Lung (tissue), 12 donors: ENCODE data around the gene SND1. TPM values are rescaled to one million over a fixed set of nuclear protein-coding genes. Genes with fewer than 3 reads are reported as not detected.

Experiments used
- ATAC-seq: fragments of 200-7000 bp; cut with Tn5 transposase; one replicate; pipeline ENCODE4 v1.9.1; 2020; ENCODE audit warnings: moderate number of reproducible peaks; ENCODE audit not compliant: insufficient read depth, low FRiP score
- DNase-seq, 3 donors: peaks; one replicate each; pipeline ENCODE4 v3.0.0-alpha.2; 2013 to 2017
- H3K27ac ChIP-seq, 2 donors: one replicate each; pipeline ENCODE4 v1.5.1; 2013; ENCODE audit warnings: mild to moderate bottlenecking in 2 of 2, moderate library complexity in 2 of 2, control low read depth in 1 of 2, inconsistent platforms in 1 of 2, low read depth in 1 of 2, low read length in 1 of 2
- H3K27me3 ChIP-seq, 3 donors: one replicate each; pipeline ENCODE4 v1.5.1; 2013; ENCODE audit warnings: low read length in 2 of 3; ENCODE audit not compliant: control insufficient read depth in 3 of 3, insufficient read depth in 3 of 3
- H3K36me3 ChIP-seq, 4 donors: one replicate each; pipeline ENCODE4 v1.5.1; 2013; ENCODE audit warnings: low read length in 4 of 4, mild to moderate bottlenecking in 1 of 4, moderate library complexity in 1 of 4; ENCODE audit not compliant: control insufficient read depth in 4 of 4, insufficient read depth in 4 of 4
- H3K4me1 ChIP-seq, 5 donors: one replicate each; pipeline ENCODE4 v1.5.1; 2013; ENCODE audit warnings: low read length in 5 of 5, mild to moderate bottlenecking in 2 of 5, moderate library complexity in 1 of 5; ENCODE audit not compliant: control insufficient read depth in 5 of 5, insufficient read depth in 5 of 5
- H3K4me3 ChIP-seq: one replicate; pipeline ENCODE4 v1.5.1; 2013; ENCODE audit warnings: mild to moderate bottlenecking, control low read depth, moderate library complexity
- H3K9ac ChIP-seq, 2 donors: one replicate each; pipeline ENCODE4 v1.5.1; 2013; ENCODE audit warnings: low read length in 2 of 2, control low read depth in 1 of 2; ENCODE audit not compliant: insufficient read depth in 1 of 2
- H3K9me3 ChIP-seq, 4 donors: one replicate each; pipeline ENCODE4 v1.5.1; 2013; ENCODE audit warnings: low read length in 3 of 4, mild to moderate bottlenecking in 1 of 4, moderate library complexity in 1 of 4; ENCODE audit not compliant: control insufficient read depth in 4 of 4, insufficient read depth in 3 of 4
- CTCF ChIP-seq: IDR thresholded peaks from 2 replicates; pipeline ENCODE4 v1.5.1; 2012; ENCODE audit warnings: mild to moderate bottlenecking; ENCODE audit errors: control extremely low read depth, extremely low read depth
- WGBS, 2 donors: extraction: QIAGEN DNeasy Blood & Tissue Kit; methylation state at CpG; one replicate each; pipeline ENCODE4 v1.1.7; 2013; 5-methylcytosine and 5-hydroxymethylcytosine counted together
- polyA plus RNA-seq, 2 donors: library from polyadenylated mRNA; stranded (reverse); fragments of 200-250 nt; gene quantifications; one replicate each; pipeline ENCODE4 v1.2.1, GENCODE V29; 2013
- total RNA-seq, 2 donors: library from RNA; depleted of rRNA in 1 of 2; stranded (reverse); fragments of >200 nt in 1 of 2; gene quantifications; one replicate each; pipeline ENCODE4 v1.2.1, GENCODE V29; 2014 to 2021
- donor health status: control.
- donor health status: control.
- donor health status: Bipolar disorder and iron deficiency.
- donor health status: healthy.
- donor health status: DM: yes; HTN: yes; CAD: no.

Gene SND1
- total and polyA plus RNA-seq, 4 donors, result 94.5 to 210 (median 137) TPM

GRCh38 chr7:127828843-127829500 is 177.0 kb downstream of the SND1 start:
- no peak for TF ChIP-seq CTCF
- no peak overlapping the region for H3K4me3 ChIP-seq
- no peak overlapping the region for H3K27ac ChIP-seq
- H3K4me1 ChIP-seq, result peaks cover 0 to 5% (median 0%) of the 10 kb centered on the region in 5 donors
- no peak overlapping the region for H3K9ac ChIP-seq
- ATAC-seq (no peak), DNase-seq (no peak)
- H3K36me3 ChIP-seq, result peaks cover 0 to 1% (median 0%) of the 10 kb centered on the region in 4 donors
- H3K9me3 ChIP-seq, result no peaks in the 10 kb centered on the region
- no peaks in the 10 kb centered on the region for H3K27me3 ChIP-seq
- 82 to 87% methylated on average over 4 of the region's 4 CpGs for WGBS, 2 donors

DNA sequence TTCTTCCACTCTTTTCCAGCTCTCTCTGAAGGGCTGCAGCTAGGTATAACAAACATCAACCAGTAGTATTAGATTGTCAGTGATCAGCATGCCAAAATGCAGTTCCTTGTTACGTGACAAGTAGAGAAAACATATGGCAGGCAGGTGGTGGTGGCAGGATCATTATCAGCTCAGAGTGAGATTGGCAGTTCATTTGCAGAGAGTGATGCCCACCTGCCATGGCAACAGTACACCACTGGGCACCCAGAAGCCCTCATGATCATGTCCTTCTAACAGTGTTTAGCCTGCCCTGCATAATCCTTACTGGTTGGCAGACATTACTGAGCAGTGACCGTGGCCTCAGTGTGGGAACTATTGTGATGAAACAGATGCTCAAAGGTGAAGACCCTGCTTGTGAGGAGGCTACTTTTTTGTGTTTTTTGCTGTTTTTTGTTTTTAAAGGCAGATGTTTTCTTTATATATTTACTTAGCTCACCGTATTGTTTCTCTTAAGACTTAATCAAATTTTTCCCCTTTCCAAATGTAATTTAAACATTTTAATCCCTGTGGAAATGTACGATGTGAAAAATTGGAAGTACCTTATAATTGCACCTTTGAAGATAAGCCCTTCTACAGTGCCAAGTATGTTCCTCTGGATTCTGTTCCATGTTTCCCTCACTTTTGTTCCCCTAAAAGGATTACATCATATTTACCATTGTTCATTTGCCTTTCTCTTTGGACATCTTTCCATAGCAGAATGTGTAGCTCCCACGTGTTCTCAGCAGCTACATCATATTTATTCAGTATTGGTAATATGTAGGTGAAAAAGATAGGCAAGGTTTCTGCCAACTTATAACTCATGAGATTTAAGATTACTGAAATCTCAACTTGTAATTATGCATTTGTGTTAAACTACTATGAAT is 179.6 kb downstream of the SND1 start:
- ATAC-seq, result no peak
- H3K27ac ChIP-seq, result no peak overlapping the region
- peaks cover 0 to 1% (median 0%) of the 10 kb centered on the region in 4 donors for H3K36me3 ChIP-seq
- no peak overlapping the region for H3K4me3 ChIP-seq
- no peak for DNase-seq
- H3K9me3 ChIP-seq, result no peaks in the 10 kb centered on the region
- 81 to 86% methylated on average over 5 of the region's 5 CpGs for WGBS, 2 donors
- TF ChIP-seq CTCF, result no peak
- no peak overlapping the region for H3K9ac ChIP-seq
- no peaks in the 10 kb centered on the region for H3K27me3 ChIP-seq
- H3K4me1 ChIP-seq, result peaks cover 0 to 5% (median 4%) of the 10 kb centered on the region in 5 donors

GRCh38 chr7:127832592-127832991 is 180.6 kb downstream of the SND1 start:
- H3K36me3 ChIP-seq, result peaks cover 0 to 3% (median 2%) of the 10 kb centered on the region in 4 donors
- DNase-seq, result no peak
- no peak for ATAC-seq
- H3K9ac ChIP-seq, result no peak overlapping the region
- H3K27me3 ChIP-seq, result no peaks in the 10 kb centered on the region
- WGBS, 2 donors, result 98% methylated on average over 7 of the region's 7 CpGs
- H3K9me3 ChIP-seq, result no peaks in the 10 kb centered on the region
- H3K4me3 ChIP-seq, result no peak overlapping the region
- H3K27ac ChIP-seq, result no peak overlapping the region
- TF ChIP-seq CTCF, result no peak
- H3K4me1 ChIP-seq, result peaks cover 0 to 5% (median 4%) of the 10 kb centered on the region in 5 donors
